ENCODE measurements around the gene OVCA2. TPM values are rescaled to one million over a fixed set of nuclear protein-coding genes. Genes with fewer than 3 reads are reported as not detected.

OVCA2 gene
- total RNA-seq, 2 experiments from 2014 or later: 31.7 to 42.2 TPM

GRCh38 chr17:2030779-2031163 is 11.1 kb upstream of the OVCA2 start:
- Mint-ChIP-seq H3K27me3 (peaks cover 31% of the 10 kb centered on the region), H3K36me3 (no peaks in the 10 kb centered on the region), H3K4me1 (peaks cover 14% of the 10 kb centered on the region), H3K27ac (peak overlapping the region; percentile 81), H3K9me3 (ENCODE audit: low read depth) (no peaks in the 10 kb centered on the region), H3K4me3 (peak overlapping the region; percentile 89)
- CTCF ChIA-PET: interaction anchor here (0.6 to 4.0 kb wide), 7 partner anchors 10 to 517 kb away, joined by 3 to 12 read pairs (median 4); no protein-coding TSS in a partner anchor
- peak; percentile 16 for ATAC-seq
- no peak for DNase-seq

- Mint-ChIP-seq H3K4me1 (peaks cover 10% of the 10 kb centered on the region), H3K27me3 (peaks cover 10% of the 10 kb centered on the region), H3K36me3 (no peaks in the 10 kb centered on the region), H3K9me3 (ENCODE audit: low read depth) (no peaks in the 10 kb centered on the region), H3K4me3 (no peak overlapping the region), H3K27ac (no peak overlapping the region)
- ATAC-seq (no peak), DNase-seq (no peak)
- CTCF ChIA-PET: interaction anchor here (0.7 to 4.0 kb wide), 3 partner anchors 102 to 317 kb away, joined by 3 to 12 read pairs (median 3); no protein-coding TSS in a partner anchor
These were observed 8.7 kb upstream of the OVCA2 start for GRCh38 chr17:2033153-2033552.

GRCh38 chr17:2034157-2034556 is 7.7 kb upstream of the OVCA2 start:
- ATAC-seq: no peak
- DNase-seq: no peak
- Mint-ChIP-seq H3K27ac (no peak overlapping the region), H3K4me3 (no peak overlapping the region), H3K9me3 (ENCODE audit: low read depth) (no peaks in the 10 kb centered on the region), H3K27me3 (no peaks in the 10 kb centered on the region), H3K36me3 (no peaks in the 10 kb centered on the region), H3K4me1 (peaks cover 10% of the 10 kb centered on the region)
- CTCF ChIA-PET: interaction anchor here (0.7 kb wide), 1 partner anchor 103 kb away, joined by 3 read pairs; no protein-coding TSS in a partner anchor

- Mint-ChIP-seq H3K27me3 (no peaks in the 10 kb centered on the region), H3K27ac (no peak overlapping the region), H3K9me3 (ENCODE audit: low read depth) (no peaks in the 10 kb centered on the region), H3K36me3 (no peaks in the 10 kb centered on the region), H3K4me1 (peaks cover 10% of the 10 kb centered on the region), H3K4me3 (no peak overlapping the region)
- no peak for DNase-seq
- CTCF ChIA-PET: no interaction called here
- no peak for ATAC-seq
These were observed 6.8 kb upstream of the OVCA2 start for GRCh38 chr17:2034806-2035540.

GRCh38 chr17:2035541-2036488 is 6.0 kb upstream of the OVCA2 start:
- CTCF ChIA-PET: no interaction called here
- no peak for ATAC-seq

GRCh38 chr17:2037155-2037554 is 4.7 kb upstream of the OVCA2 start:
- Mint-ChIP-seq H3K4me1 (peaks cover 8% of the 10 kb centered on the region), H3K27ac (no peak overlapping the region), H3K9me3 (ENCODE audit: low read depth) (no peaks in the 10 kb centered on the region), H3K36me3 (no peaks in the 10 kb centered on the region), H3K27me3 (no peaks in the 10 kb centered on the region), H3K4me3 (no peak overlapping the region)
- no peak for ATAC-seq
- CTCF ChIA-PET: interaction anchor here (0.6 kb wide), 1 partner anchor 8 kb away, joined by 3 read pairs; no protein-coding TSS in a partner anchor
- no peak for DNase-seq

More at GRCh38 chr17:2035541-2036488, 6.0 kb upstream of the OVCA2 start:
- Mint-ChIP-seq H3K36me3 (no peaks in the 10 kb centered on the region), H3K9me3 (ENCODE audit: low read depth) (no peaks in the 10 kb centered on the region), H3K4me3 (no peak overlapping the region), H3K27me3 (no peaks in the 10 kb centered on the region), H3K4me1 (peaks cover 6% of the 10 kb centered on the region), H3K27ac (no peak overlapping the region)
- DNase-seq: no peak

GRCh38 chr17:2040219-2040827 is 1.5 kb upstream of the OVCA2 start:
- H3K4me1 Mint-ChIP-seq: peaks cover 18% of the 10 kb centered on the region
- CTCF ChIA-PET: interaction anchor here (1.2 kb wide), 1 partner anchor 132 kb away, joined by 5 read pairs; no protein-coding TSS in a partner anchor
- H3K36me3 Mint-ChIP-seq: peaks cover 11% of the 10 kb centered on the region
- peak overlapping the region; percentile 93 for H3K4me3 Mint-ChIP-seq
- no peak overlapping the region for H3K27ac Mint-ChIP-seq
- no peak for DNase-seq
- no peaks in the 10 kb centered on the region for H3K27me3 Mint-ChIP-seq
- H3K9me3 Mint-ChIP-seq (ENCODE audit: low read depth): no peaks in the 10 kb centered on the region
- no peak for ATAC-seq

GRCh38 chr17:2040942-2041560 is 771 bp upstream of the OVCA2 start:
- Mint-ChIP-seq H3K27ac (no peak overlapping the region), H3K36me3 (peaks cover 11% of the 10 kb centered on the region), H3K9me3 (ENCODE audit: low read depth) (no peaks in the 10 kb centered on the region), H3K4me1 (peaks cover 18% of the 10 kb centered on the region), H3K4me3 (peak overlapping the region; percentile 93), H3K27me3 (no peaks in the 10 kb centered on the region)
- CTCF ChIA-PET: interaction anchor here (0.7 to 2.1 kb wide), 6 partner anchors 11 to 159 kb away, joined by 3 to 7 read pairs (median 4); partner anchors contain the start of genes DPH1, HIC1 and RTN4RL1
- no peak for DNase-seq
- no peak for ATAC-seq

- no peaks in the 10 kb centered on the region for H3K27me3 Mint-ChIP-seq
- CTCF ChIA-PET: interaction anchor here (0.9 to 2.1 kb wide), 4 partner anchors 9 to 134 kb away, joined by 3 to 7 read pairs (median 3); partner anchors contain the start of gene HIC1
- H3K9me3 Mint-ChIP-seq (ENCODE audit: low read depth): no peaks in the 10 kb centered on the region
- peaks cover 18% of the 10 kb centered on the region for H3K4me1 Mint-ChIP-seq
- DNase-seq (no peak), ATAC-seq (no peak)
- peak overlapping the region; percentile 94 for H3K27ac Mint-ChIP-seq
- H3K36me3 Mint-ChIP-seq: peaks cover 11% of the 10 kb centered on the region
- peak overlapping the region; percentile 93 for H3K4me3 Mint-ChIP-seq
These were observed 597 bp downstream of the OVCA2 start for GRCh38 chr17:2042390-2042847.

GRCh38 chr17:2042933-2043332 is 1.1 kb downstream of the OVCA2 start:
- CTCF ChIA-PET: interaction anchor here (1.2 to 2.1 kb wide), 3 partner anchors 11 to 134 kb away, joined by 3 to 7 read pairs (median 3); partner anchors contain the start of gene HIC1
- no peaks in the 10 kb centered on the region for H3K9me3 Mint-ChIP-seq (ENCODE audit: low read depth)
- no peak for DNase-seq
- H3K4me1 Mint-ChIP-seq: peaks cover 18% of the 10 kb centered on the region
- H3K4me3 Mint-ChIP-seq: peak overlapping the region; percentile 93
- peak overlapping the region; percentile 94 for H3K27ac Mint-ChIP-seq
- H3K27me3 Mint-ChIP-seq: no peaks in the 10 kb centered on the region
- ATAC-seq: no peak
- peaks cover 11% of the 10 kb centered on the region for H3K36me3 Mint-ChIP-seq

- ATAC-seq (no peak), DNase-seq (no peak)
- Mint-ChIP-seq H3K27me3 (peaks cover 2% of the 10 kb centered on the region), H3K9me3 (ENCODE audit: low read depth) (no peaks in the 10 kb centered on the region), H3K4me3 (peak overlapping the region; percentile 9), H3K27ac (no peak overlapping the region), H3K4me1 (peaks cover 21% of the 10 kb centered on the region), H3K36me3 (peaks cover 11% of the 10 kb centered on the region)
- CTCF ChIA-PET: interaction anchor here (0.7 kb wide), 1 partner anchor 17 kb away, joined by 4 read pairs; no protein-coding TSS in a partner anchor
These were observed 2.0 kb downstream of the OVCA2 start for GRCh38 chr17:2043785-2044184.

GRCh38 chr17:2044263-2044894 is 2.6 kb downstream of the OVCA2 start:
- Mint-ChIP-seq H3K27ac (no peak overlapping the region), H3K4me1 (peaks cover 26% of the 10 kb centered on the region), H3K4me3 (no peak overlapping the region), H3K36me3 (peaks cover 11% of the 10 kb centered on the region), H3K27me3 (peaks cover 2% of the 10 kb centered on the region), H3K9me3 (ENCODE audit: low read depth) (no peaks in the 10 kb centered on the region)
- ATAC-seq (no peak), DNase-seq (no peak)
- CTCF ChIA-PET: interaction anchor here (0.6 to 0.9 kb wide), 3 partner anchors 14 to 56 kb away, joined by 3 to 4 read pairs (median 3); partner anchors contain the start of gene DPH1

Data from activated CD8-positive, alpha-beta memory T cell treated with anti-CD3 and anti-CD28 coated beads, Interleukin-2, amount 10 ng/mL, durations not matched to agents 7 days and 5 days (primary cell).